Measurements from ENCODE around the gene AHNAK2. TPM values are rescaled to one million over a fixed set of nuclear protein-coding genes. Genes with fewer than 3 reads are reported as not detected.

AHNAK2 gene
- total and polyA plus RNA-seq, 4 donors, result 36.1 to 102 (median 37.9) TPM

DNA sequence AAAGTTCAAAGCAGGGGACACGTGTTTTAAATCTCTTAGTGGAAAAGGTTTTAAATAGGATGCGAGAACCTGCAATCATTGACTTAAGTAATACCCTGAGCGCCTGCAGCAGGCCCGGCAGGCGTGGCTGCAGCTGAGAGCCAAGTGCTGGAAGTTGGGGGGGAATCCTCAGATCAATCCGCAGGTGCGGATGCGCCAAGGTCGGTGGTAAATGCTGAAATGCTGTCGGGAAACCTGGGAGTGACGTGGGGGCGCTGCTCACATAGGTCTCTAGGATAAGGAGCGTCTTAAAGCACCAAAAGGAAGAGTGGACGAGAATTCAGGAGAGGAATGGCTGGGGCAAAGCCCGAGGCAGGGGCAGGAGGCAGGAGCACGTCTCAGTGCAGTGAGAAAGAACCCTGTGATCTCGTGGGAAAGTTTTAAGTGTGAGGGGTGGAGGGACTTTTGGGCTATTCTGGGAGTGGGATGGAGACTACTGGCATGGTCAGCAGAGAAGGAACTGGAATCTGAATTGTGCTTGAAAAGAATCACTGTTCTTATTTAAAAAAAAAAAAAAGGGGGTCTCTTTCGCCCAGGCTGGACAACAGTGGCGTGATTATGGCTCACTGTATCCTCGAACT is 43.6 kb upstream of the AHNAK2 start:
- no peaks in the 10 kb centered on the region for H3K27me3 ChIP-seq (ENCODE audit: control insufficient read depth, insufficient read depth, low read length)
- H3K9me3 ChIP-seq (ENCODE audit: control insufficient read depth, insufficient read depth, low read length), result no peaks in the 10 kb centered on the region
- WGBS (ENCODE audit: insufficient coverage), result 0% methylated on average over 17 of the region's 20 CpGs
- peaks cover 26% of the 10 kb centered on the region for H3K4me1 ChIP-seq (ENCODE audit: control insufficient read depth, insufficient read depth, low read length)
- peak overlapping the region; percentile 70 for H3K4me3 ChIP-seq (ENCODE audit: low read depth, low read length)
- DNase-seq (ENCODE audit: low read depth in 4 of 6, low spot score in 6 of 6), result peak in 3 of 6 donors; percentile 7 to 80 (median 23)
- H3K27ac ChIP-seq (ENCODE audit: low read depth, low read length), result peak overlapping the region; percentile 57
- no peaks in the 10 kb centered on the region for H3K36me3 ChIP-seq (ENCODE audit: control insufficient read depth, insufficient read depth, low read length)

DNA sequence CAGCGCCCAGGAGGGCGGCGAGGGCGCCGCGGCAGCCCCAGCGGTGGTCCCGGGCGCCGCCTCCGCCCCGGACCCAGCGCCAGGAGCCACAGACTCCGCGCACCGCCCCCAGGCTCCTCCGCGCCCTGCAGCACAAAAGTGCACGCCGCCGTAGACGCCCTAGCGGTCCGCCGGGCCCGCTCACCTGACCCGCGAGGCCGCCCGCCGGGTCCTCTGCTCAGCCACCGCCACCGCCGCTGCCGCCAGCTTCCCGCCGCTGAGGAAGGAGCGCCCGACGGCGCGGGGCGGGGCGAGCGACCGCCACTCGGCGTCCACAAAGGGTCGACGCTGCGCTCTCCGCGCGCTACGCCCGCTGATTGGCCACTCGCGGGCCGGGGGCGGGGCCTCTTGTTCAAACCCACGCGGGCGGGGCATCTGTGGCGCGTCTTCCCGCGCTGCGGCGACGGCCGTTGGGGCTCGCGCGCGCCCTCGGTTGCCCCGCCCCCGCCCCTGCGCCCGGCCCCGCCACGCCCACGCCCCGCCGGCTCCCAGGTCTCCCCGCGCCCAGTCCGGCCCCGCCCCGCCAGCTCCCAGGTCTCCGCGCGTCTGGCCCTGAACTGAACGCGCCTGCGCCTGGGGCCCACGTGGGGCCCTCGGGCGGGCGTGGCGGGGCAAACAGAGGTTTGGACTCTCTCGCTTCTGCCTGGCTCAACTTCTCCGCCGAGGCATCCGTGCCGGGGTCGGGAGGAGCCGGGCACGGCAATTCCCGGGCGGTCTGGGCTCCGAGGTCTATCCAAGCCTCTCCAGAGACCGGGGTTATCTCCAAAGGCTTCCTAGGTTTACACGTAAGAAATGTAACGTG is 42.9 kb upstream of the AHNAK2 start, which contains the start of gene CDCA4:
CDCA4 (minus strand) TSS at position 269 of the 841 bp plus-strand sequence. CDS start 9,154 bp downstream, outside the sequence.
- H3K27ac ChIP-seq (ENCODE audit: low read depth, low read length), result peak within 1 kb of the TSS; percentile 57
- peak within 1 kb of the TSS; percentile 70 for H3K4me3 ChIP-seq (ENCODE audit: low read depth, low read length)
- H3K27me3 ChIP-seq (ENCODE audit: control insufficient read depth, insufficient read depth, low read length), result no peaks in the 10 kb centered on the region
- H3K4me1 ChIP-seq (ENCODE audit: control insufficient read depth, insufficient read depth, low read length), result peaks cover 26% of the 10 kb centered on the region
- WGBS (ENCODE audit: insufficient coverage), result 0% methylated on average over 115 of the region's 115 CpGs
- peak; percentile 87 to 99 (median 94) for DNase-seq (ENCODE audit: low read depth in 4 of 6, low spot score in 6 of 6)
- no peaks in the 10 kb centered on the region for H3K36me3 ChIP-seq (ENCODE audit: control insufficient read depth, insufficient read depth, low read length)
- H3K9me3 ChIP-seq (ENCODE audit: control insufficient read depth, insufficient read depth, low read length), result no peaks in the 10 kb centered on the region

- no peaks in the 10 kb centered on the region for H3K27me3 ChIP-seq (ENCODE audit: control insufficient read depth, insufficient read depth, low read length)
- H3K4me1 ChIP-seq (ENCODE audit: control insufficient read depth, insufficient read depth, low read length), result peaks cover 26% of the 10 kb centered on the region
- peak in 4 of 6 donors; percentile 5 to 64 (median 31) for DNase-seq (ENCODE audit: low read depth in 4 of 6, low spot score in 6 of 6)
- H3K9me3 ChIP-seq (ENCODE audit: control insufficient read depth, insufficient read depth, low read length), result no peaks in the 10 kb centered on the region
- H3K36me3 ChIP-seq (ENCODE audit: control insufficient read depth, insufficient read depth, low read length), result no peaks in the 10 kb centered on the region
- 4% methylated on average over 73 of the region's 75 CpGs for WGBS (ENCODE audit: insufficient coverage)
- peak overlapping the region; percentile 63 for H3K4me3 ChIP-seq (ENCODE audit: low read depth, low read length)
- peak overlapping the region; percentile 55 for H3K27ac ChIP-seq (ENCODE audit: low read depth, low read length)
Observed at GRCh38 chr14:105019861-105020814, 42.0 kb upstream of the AHNAK2 start.

GRCh38 chr14:105018414-105018813 is 40.2 kb upstream of the AHNAK2 start:
- no peaks in the 10 kb centered on the region for H3K9me3 ChIP-seq (ENCODE audit: control insufficient read depth, insufficient read depth, low read length)
- no peak for DNase-seq (ENCODE audit: low read depth in 4 of 6, low spot score in 6 of 6)
- no peaks in the 10 kb centered on the region for H3K27me3 ChIP-seq (ENCODE audit: control insufficient read depth, insufficient read depth, low read length)
- H3K27ac ChIP-seq (ENCODE audit: low read depth, low read length), result no peak overlapping the region
- 88% methylated on average over 4 of the region's 4 CpGs for WGBS (ENCODE audit: insufficient coverage)
- peaks cover 3% of the 10 kb centered on the region for H3K36me3 ChIP-seq (ENCODE audit: control insufficient read depth, insufficient read depth, low read length)
- H3K4me3 ChIP-seq (ENCODE audit: low read depth, low read length), result no peak overlapping the region
- peaks cover 33% of the 10 kb centered on the region for H3K4me1 ChIP-seq (ENCODE audit: control insufficient read depth, insufficient read depth, low read length)

GRCh38 chr14:105015905-105016304 is 37.7 kb upstream of the AHNAK2 start:
- Histone ChIP-seq H3K9me3 (ENCODE audit: control insufficient read depth, insufficient read depth, low read length) (no peaks in the 10 kb centered on the region), H3K27ac (ENCODE audit: low read depth, low read length) (no peak overlapping the region), H3K36me3 (ENCODE audit: control insufficient read depth, insufficient read depth, low read length) (peaks cover 19% of the 10 kb centered on the region), H3K27me3 (ENCODE audit: control insufficient read depth, insufficient read depth, low read length) (no peaks in the 10 kb centered on the region), H3K4me3 (ENCODE audit: low read depth, low read length) (no peak overlapping the region), H3K4me1 (ENCODE audit: control insufficient read depth, insufficient read depth, low read length) (peaks cover 43% of the 10 kb centered on the region)
- 92% methylated on average over 4 of the region's 6 CpGs for WGBS (ENCODE audit: insufficient coverage)
- no peak for DNase-seq (ENCODE audit: low read depth in 4 of 6, low spot score in 6 of 6)

DNA sequence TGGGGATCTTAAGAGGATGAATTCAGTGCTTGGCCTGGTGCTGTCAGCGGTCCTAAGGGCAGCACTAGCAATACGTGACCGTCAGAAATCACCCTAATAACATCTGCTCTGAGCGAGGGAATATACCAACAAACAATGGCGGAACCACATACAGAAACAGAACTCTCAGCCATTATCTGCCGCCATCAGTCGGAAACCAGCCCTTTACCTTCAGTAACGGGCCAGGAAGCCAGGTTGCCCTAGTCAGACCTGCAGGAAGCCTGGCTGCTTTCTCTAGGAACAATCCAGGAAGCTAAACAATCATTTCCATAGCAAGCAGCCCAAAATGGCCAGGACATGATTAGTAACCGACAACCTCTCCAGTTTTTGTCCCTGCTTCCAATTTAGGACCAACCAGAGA is 37.1 kb upstream of the AHNAK2 start:
- no peak overlapping the region for H3K27ac ChIP-seq (ENCODE audit: low read depth, low read length)
- H3K9me3 ChIP-seq (ENCODE audit: control insufficient read depth, insufficient read depth, low read length), result no peaks in the 10 kb centered on the region
- H3K36me3 ChIP-seq (ENCODE audit: control insufficient read depth, insufficient read depth, low read length), result peaks cover 22% of the 10 kb centered on the region
- no peaks in the 10 kb centered on the region for H3K27me3 ChIP-seq (ENCODE audit: control insufficient read depth, insufficient read depth, low read length)
- no peak for DNase-seq (ENCODE audit: low read depth in 4 of 6, low spot score in 6 of 6)
- peaks cover 42% of the 10 kb centered on the region for H3K4me1 ChIP-seq (ENCODE audit: control insufficient read depth, insufficient read depth, low read length)
- no peak overlapping the region for H3K4me3 ChIP-seq (ENCODE audit: low read depth, low read length)
- 95% methylated on average over 7 of the region's 9 CpGs for WGBS (ENCODE audit: insufficient coverage)

DNA sequence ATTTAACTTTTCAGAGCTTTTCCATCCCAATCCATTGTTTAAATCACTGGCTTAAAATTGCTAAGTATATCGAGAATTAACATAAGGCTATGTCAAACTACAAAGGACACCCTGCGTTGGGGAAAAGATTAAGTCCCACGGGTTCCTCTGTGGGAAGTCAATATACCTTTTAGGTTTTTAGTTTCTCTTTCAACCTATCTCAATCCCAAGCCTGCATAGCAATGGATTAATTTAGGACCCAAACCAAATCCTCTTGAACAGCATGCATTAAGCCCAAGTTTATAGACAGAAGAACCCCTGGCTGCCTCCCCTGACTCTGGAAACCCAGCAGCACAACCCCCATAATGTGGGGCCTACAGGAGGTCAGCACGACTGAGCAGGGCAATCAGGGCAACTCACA is 36.5 kb upstream of the AHNAK2 start:
- WGBS (ENCODE audit: insufficient coverage), result 50% methylated on average over 1 of the region's 4 CpGs
- Histone ChIP-seq H3K27ac (ENCODE audit: low read depth, low read length) (no peak overlapping the region), H3K36me3 (ENCODE audit: control insufficient read depth, insufficient read depth, low read length) (peaks cover 26% of the 10 kb centered on the region), H3K4me1 (ENCODE audit: control insufficient read depth, insufficient read depth, low read length) (peaks cover 37% of the 10 kb centered on the region), H3K4me3 (ENCODE audit: low read depth, low read length) (no peak overlapping the region), H3K9me3 (ENCODE audit: control insufficient read depth, insufficient read depth, low read length) (no peaks in the 10 kb centered on the region), H3K27me3 (ENCODE audit: control insufficient read depth, insufficient read depth, low read length) (no peaks in the 10 kb centered on the region)
- DNase-seq (ENCODE audit: low read depth in 4 of 6, low spot score in 6 of 6), result no peak

GRCh38 chr14:105014032-105014431 is 35.9 kb upstream of the AHNAK2 start:
- H3K27ac ChIP-seq (ENCODE audit: low read depth, low read length), result no peak overlapping the region
- H3K4me3 ChIP-seq (ENCODE audit: low read depth, low read length), result no peak overlapping the region
- H3K9me3 ChIP-seq (ENCODE audit: control insufficient read depth, insufficient read depth, low read length), result no peaks in the 10 kb centered on the region
- DNase-seq (ENCODE audit: low read depth in 4 of 6, low spot score in 6 of 6), result no peak
- H3K36me3 ChIP-seq (ENCODE audit: control insufficient read depth, insufficient read depth, low read length), result peaks cover 29% of the 10 kb centered on the region
- 88% methylated on average over 9 of the region's 9 CpGs for whole genome bisulfite sequencing (ENCODE audit: insufficient coverage)
- H3K4me1 ChIP-seq (ENCODE audit: control insufficient read depth, insufficient read depth, low read length), result peaks cover 32% of the 10 kb centered on the region
- H3K27me3 ChIP-seq (ENCODE audit: control insufficient read depth, insufficient read depth, low read length), result no peaks in the 10 kb centered on the region

- Histone ChIP-seq H3K27ac (ENCODE audit: low read depth, low read length) (no peak overlapping the region), H3K4me1 (ENCODE audit: control insufficient read depth, insufficient read depth, low read length) (peaks cover 24% of the 10 kb centered on the region), H3K9me3 (ENCODE audit: control insufficient read depth, insufficient read depth, low read length) (no peaks in the 10 kb centered on the region), H3K4me3 (ENCODE audit: low read depth, low read length) (no peak overlapping the region), H3K27me3 (ENCODE audit: control insufficient read depth, insufficient read depth, low read length) (no peaks in the 10 kb centered on the region), H3K36me3 (ENCODE audit: control insufficient read depth, insufficient read depth, low read length) (peaks cover 30% of the 10 kb centered on the region)
- peak in 4 of 6 donors; percentile 11 to 71 (median 36) for DNase-seq (ENCODE audit: low read depth in 4 of 6, low spot score in 6 of 6)
- 44% methylated on average over 3 of the region's 8 CpGs for WGBS (ENCODE audit: insufficient coverage)
Observed at GRCh38 chr14:105013150-105013785, 35.1 kb upstream of the AHNAK2 start.
